Liver (tissue), 9 donors: ENCODE measurements around the gene PRKCH. TPM values are rescaled to one million over a fixed set of nuclear protein-coding genes. Genes with fewer than 3 reads are reported as not detected.

ENCODE experiments used
- DNase-seq: peaks from one replicate; pipeline ENCODE4 v3.0.0-alpha.2; 2017; ENCODE audit warnings: low spot score
- H3K27ac ChIP-seq, 2 donors: one replicate each; pipeline ENCODE4 v1.7.0; 2013; ENCODE audit warnings: inconsistent platforms in 2 of 2, low read length in 2 of 2, control low read depth in 1 of 2, low read depth in 1 of 2, mild to moderate bottlenecking in 1 of 2
- H3K27me3 ChIP-seq, 4 donors: one replicate each; pipeline versions ENCODE4 v1.6.1 to v1.7.0; 2013; ENCODE audit warnings: low read length in 3 of 4, inconsistent platforms in 1 of 4, mild to moderate bottlenecking in 1 of 4, moderate library complexity in 1 of 4; ENCODE audit not compliant: control insufficient read depth in 4 of 4, insufficient read depth in 4 of 4
- H3K36me3 ChIP-seq, 4 donors: one replicate each; pipeline versions ENCODE4 v1.6.1 to v1.7.0; 2013; ENCODE audit warnings: low read length in 3 of 4, mild to moderate bottlenecking in 3 of 4, low read depth in 1 of 4, moderate library complexity in 1 of 4; ENCODE audit not compliant: control insufficient read depth in 4 of 4, insufficient read depth in 3 of 4
- H3K4me1 ChIP-seq, 4 donors: one replicate each; pipeline versions ENCODE4 v1.6.1 to v1.7.0; 2013; ENCODE audit warnings: low read length in 3 of 4, mild to moderate bottlenecking in 3 of 4, moderate library complexity in 1 of 4; ENCODE audit not compliant: control insufficient read depth in 4 of 4, insufficient read depth in 4 of 4
- H3K4me3 ChIP-seq, 3 donors: one replicate each; pipeline versions ENCODE4 v1.6.1 to v1.7.0; 2013; ENCODE audit warnings: low read length in 3 of 3, control low read depth in 1 of 3, low read depth in 1 of 3, mild to moderate bottlenecking in 1 of 3
- H3K9ac ChIP-seq, 2 donors: one replicate each; pipeline ENCODE4 v1.7.0; 2013; ENCODE audit warnings: low read length in 2 of 2, mild to moderate bottlenecking in 2 of 2, moderate library complexity in 2 of 2, control low read depth in 1 of 2, low read depth in 1 of 2
- H3K9me3 ChIP-seq, 4 donors: one replicate each; pipeline versions ENCODE4 v1.6.1 to v1.7.0; 2013; ENCODE audit warnings: low read length in 3 of 4; ENCODE audit not compliant: control insufficient read depth in 4 of 4
- EGR1 ChIP-seq, 2 donors: IDR thresholded peaks; 2 replicates each; pipeline ENCODE4 v1.6.1; 2016 to 2018; ENCODE audit warnings: antibody characterized with exemption in 2 of 2, low read depth in 2 of 2
- FOXA1 ChIP-seq: IDR thresholded peaks from 2 replicates; pipeline ENCODE4 v1.6.1; 2016; ENCODE audit warnings: antibody characterized with exemption
- HNF4G ChIP-seq: IDR thresholded peaks from 2 replicates; pipeline ENCODE4 v1.6.1; 2016; ENCODE audit warnings: antibody characterized with exemption
- NR2F2 ChIP-seq: IDR thresholded peaks from 2 replicates; pipeline ENCODE4 v1.6.1; 2016; ENCODE audit warnings: antibody characterized with exemption
- RAD21 ChIP-seq, 2 donors: IDR thresholded peaks; 2 replicates each; pipeline ENCODE4 v1.6.1; 2016; ENCODE audit warnings: antibody characterized with exemption in 2 of 2, mild to moderate bottlenecking in 2 of 2
- SP1 ChIP-seq: IDR thresholded peaks from 2 replicates; pipeline ENCODE4 v1.6.1; 2018; ENCODE audit warnings: antibody characterized with exemption, mild to moderate bottlenecking
- TAF1 ChIP-seq: conservative IDR thresholded peaks from 2 replicates; pipeline ENCODE4 v1.6.1; 2016; ENCODE audit warnings: antibody characterized with exemption, mild to moderate bottlenecking
- WGBS: extraction: QIAGEN DNeasy Blood & Tissue Kit; methylation state at CpG from one replicate; pipeline ENCODE4 v1.1.7; 2013; 5-methylcytosine and 5-hydroxymethylcytosine counted together
- polyA plus RNA-seq, 2 donors: library from polyadenylated mRNA; stranded (reverse) in 1 of 2; unstranded in 1 of 2; fragments of 200-250 nt in 1 of 2; fragments of >200 nt in 1 of 2; fragmentation: Nextera tagmentation in 1 of 2; extraction: Ambion mirVana in 1 of 2; gene quantifications; one replicate each; pipeline versions ENCODE4 v1.2.1 to v1.2.3, GENCODE V29; 2013 to 2015
- total RNA-seq, 2 donors: library from RNA; depleted of rRNA; stranded (reverse); fragments of >200 nt; gene quantifications; one replicate each; pipeline ENCODE4 v1.2.3, GENCODE V29; 2014
- TF ChIP-seq, protein P1 (sequence below): IDR thresholded peaks from 2 replicates; pipeline ENCODE4 v1.6.1; 2016; ENCODE audit warnings: antibody characterized with exemption, mild to moderate bottlenecking
- TF ChIP-seq, protein P2 (sequence below): fragments of 150-350 bp; IDR thresholded peaks from 2 replicates; pipeline ENCODE4 v1.5.1; 2017; ENCODE audit warnings: improper control_type of control experiment, low read depth, low read length; ENCODE audit not compliant: missing input control
- TF ChIP-seq, protein P3 (sequence below): IDR thresholded peaks from 2 replicates; pipeline ENCODE4 v1.6.1; 2016; ENCODE audit warnings: antibody characterized with exemption
- donor health status: healthy.
- donor health status: healthy.
- donor health status: healthy.
- donor health status: healthy.
- donor health status: healthy.

The PRKCH gene
- total and polyA plus RNA-seq, 4 donors: 3.9 to 13.7 (median 7.0) TPM

DNA sequence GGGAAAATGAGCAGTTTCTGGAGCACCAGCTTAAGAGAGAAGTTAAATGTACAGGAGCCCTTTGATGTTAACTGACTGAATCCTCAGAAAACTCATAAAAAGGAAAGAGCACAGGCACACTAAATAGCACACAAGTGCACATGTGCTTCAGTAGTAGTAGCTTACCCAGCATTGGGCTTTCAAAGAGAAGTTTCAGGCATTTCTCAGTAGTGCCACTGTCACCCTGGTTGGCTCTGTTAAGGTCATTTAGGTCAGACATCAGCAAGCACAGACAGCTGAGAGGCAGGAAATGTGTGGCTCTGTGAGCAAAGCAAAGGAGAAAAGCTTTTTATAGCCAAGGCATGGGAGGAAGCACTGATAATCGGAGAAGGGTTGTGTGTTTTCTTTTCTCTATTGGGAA, 277.6 kb downstream of the PRKCH start:
- 33% methylated on average over 1 of the region's 1 CpG for WGBS
- Histone ChIP-seq H3K4me3 (no peak overlapping the region), H3K9me3 (no peaks in the 10 kb centered on the region), H3K4me1 (peaks cover 0 to 2% (median under 1%) of the 10 kb centered on the region in 4 donors), H3K27me3 (no peaks in the 10 kb centered on the region), H3K27ac (peak overlapping the region in 1 of 2 donors; percentile 4), H3K36me3 (no peaks in the 10 kb centered on the region), H3K9ac (no peak overlapping the region)
- DNase-seq: no peak
- TF ChIP-seq NR2F2 (peak; percentile 92), SP1 (no peak), RAD21 (IDR thresholded peaks at IDR 0.05) (peak in 1 of 2 donors; percentile 37), EGR1 (IDR thresholded peaks at IDR 0.05; ENCODE audit: low read depth in 2 of 2) (no peak)
- TF ChIP-seq, protein P1, sequence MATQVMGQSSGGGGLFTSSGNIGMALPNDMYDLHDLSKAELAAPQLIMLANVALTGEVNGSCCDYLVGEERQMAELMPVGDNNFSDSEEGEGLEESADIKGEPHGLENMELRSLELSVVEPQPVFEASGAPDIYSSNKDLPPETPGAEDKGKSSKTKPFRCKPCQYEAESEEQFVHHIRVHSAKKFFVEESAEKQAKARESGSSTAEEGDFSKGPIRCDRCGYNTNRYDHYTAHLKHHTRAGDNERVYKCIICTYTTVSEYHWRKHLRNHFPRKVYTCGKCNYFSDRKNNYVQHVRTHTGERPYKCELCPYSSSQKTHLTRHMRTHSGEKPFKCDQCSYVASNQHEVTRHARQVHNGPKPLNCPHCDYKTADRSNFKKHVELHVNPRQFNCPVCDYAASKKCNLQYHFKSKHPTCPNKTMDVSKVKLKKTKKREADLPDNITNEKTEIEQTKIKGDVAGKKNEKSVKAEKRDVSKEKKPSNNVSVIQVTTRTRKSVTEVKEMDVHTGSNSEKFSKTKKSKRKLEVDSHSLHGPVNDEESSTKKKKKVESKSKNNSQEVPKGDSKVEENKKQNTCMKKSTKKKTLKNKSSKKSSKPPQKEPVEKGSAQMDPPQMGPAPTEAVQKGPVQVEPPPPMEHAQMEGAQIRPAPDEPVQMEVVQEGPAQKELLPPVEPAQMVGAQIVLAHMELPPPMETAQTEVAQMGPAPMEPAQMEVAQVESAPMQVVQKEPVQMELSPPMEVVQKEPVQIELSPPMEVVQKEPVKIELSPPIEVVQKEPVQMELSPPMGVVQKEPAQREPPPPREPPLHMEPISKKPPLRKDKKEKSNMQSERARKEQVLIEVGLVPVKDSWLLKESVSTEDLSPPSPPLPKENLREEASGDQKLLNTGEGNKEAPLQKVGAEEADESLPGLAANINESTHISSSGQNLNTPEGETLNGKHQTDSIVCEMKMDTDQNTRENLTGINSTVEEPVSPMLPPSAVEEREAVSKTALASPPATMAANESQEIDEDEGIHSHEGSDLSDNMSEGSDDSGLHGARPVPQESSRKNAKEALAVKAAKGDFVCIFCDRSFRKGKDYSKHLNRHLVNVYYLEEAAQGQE: no peak

DNA sequence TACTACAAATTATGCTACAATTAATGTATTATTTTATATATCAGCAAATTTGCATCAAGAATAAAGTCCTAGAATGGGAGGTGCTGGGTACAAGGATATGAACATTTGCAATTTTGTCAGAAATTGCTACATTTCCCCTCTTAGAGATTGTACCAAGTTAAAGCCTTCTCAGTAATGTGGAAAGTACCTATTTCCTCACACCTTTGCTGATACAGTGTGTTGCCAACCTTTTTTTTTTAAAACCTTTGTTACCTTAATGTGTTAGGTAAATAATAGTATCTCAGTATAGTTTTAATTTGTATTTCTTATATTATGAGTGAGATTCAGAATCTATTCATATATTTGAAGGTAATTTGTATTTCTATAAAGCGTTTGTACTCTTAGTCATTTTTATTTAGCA, 278.6 kb downstream of the PRKCH start:
- no peak for TF ChIP-seq SP1
- TF ChIP-seq, protein P2, sequence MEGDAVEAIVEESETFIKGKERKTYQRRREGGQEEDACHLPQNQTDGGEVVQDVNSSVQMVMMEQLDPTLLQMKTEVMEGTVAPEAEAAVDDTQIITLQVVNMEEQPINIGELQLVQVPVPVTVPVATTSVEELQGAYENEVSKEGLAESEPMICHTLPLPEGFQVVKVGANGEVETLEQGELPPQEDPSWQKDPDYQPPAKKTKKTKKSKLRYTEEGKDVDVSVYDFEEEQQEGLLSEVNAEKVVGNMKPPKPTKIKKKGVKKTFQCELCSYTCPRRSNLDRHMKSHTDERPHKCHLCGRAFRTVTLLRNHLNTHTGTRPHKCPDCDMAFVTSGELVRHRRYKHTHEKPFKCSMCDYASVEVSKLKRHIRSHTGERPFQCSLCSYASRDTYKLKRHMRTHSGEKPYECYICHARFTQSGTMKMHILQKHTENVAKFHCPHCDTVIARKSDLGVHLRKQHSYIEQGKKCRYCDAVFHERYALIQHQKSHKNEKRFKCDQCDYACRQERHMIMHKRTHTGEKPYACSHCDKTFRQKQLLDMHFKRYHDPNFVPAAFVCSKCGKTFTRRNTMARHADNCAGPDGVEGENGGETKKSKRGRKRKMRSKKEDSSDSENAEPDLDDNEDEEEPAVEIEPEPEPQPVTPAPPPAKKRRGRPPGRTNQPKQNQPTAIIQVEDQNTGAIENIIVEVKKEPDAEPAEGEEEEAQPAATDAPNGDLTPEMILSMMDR: no peak
- TF ChIP-seq HNF4G: no peak
- TF ChIP-seq, protein P3, sequence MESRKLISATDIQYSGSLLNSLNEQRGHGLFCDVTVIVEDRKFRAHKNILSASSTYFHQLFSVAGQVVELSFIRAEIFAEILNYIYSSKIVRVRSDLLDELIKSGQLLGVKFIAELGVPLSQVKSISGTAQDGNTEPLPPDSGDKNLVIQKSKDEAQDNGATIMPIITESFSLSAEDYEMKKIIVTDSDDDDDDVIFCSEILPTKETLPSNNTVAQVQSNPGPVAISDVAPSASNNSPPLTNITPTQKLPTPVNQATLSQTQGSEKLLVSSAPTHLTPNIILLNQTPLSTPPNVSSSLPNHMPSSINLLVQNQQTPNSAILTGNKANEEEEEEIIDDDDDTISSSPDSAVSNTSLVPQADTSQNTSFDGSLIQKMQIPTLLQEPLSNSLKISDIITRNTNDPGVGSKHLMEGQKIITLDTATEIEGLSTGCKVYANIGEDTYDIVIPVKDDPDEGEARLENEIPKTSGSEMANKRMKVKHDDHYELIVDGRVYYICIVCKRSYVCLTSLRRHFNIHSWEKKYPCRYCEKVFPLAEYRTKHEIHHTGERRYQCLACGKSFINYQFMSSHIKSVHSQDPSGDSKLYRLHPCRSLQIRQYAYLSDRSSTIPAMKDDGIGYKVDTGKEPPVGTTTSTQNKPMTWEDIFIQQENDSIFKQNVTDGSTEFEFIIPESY: no peak
- no peak for TF ChIP-seq FOXA1
- TF ChIP-seq TAF1: no peak
- Histone ChIP-seq H3K27me3 (no peaks in the 10 kb centered on the region), H3K36me3 (no peaks in the 10 kb centered on the region), H3K9me3 (no peaks in the 10 kb centered on the region), H3K9ac (no peak overlapping the region), H3K4me1 (peaks cover 2 to 12% (median 7%) of the 10 kb centered on the region in 4 donors), H3K27ac (no peak overlapping the region), H3K4me3 (no peak overlapping the region)
- no peak for DNase-seq
- 96% methylated on average over 1 of the region's 1 CpG for WGBS

Other genes with a start within 250 kb of the PRKCH start
- gene TMEM30B, start 40.2 kb upstream of the PRKCH start, total RNA-seq: 1 to 10 TPM; 3.9 to 7.3 TPM
- gene TMEM30B, start 40.2 kb upstream of the PRKCH start, polyA plus RNA-seq: 1 to 10 TPM; 3.0 to 7.4 TPM